ENCODE measurements around the gene GNAQ. TPM values are rescaled to one million over a fixed set of nuclear protein-coding genes. Genes with fewer than 3 reads are reported as not detected.

The GNAQ gene
- total RNA-seq, 6 donors from 2014 or later = 50.3 to 117 (median 94.3) TPM

GRCh38 chr9:77829420-77829819, 202.2 kb downstream of the GNAQ start:
- Histone ChIP-seq H3K27me3 (no peaks in the 10 kb centered on the region), H3K27ac (no peak overlapping the region), H3K4me1 (peaks cover 0 to 6% (median 3%) of the 10 kb centered on the region in 4 donors), H3K36me3 (no peaks in the 10 kb centered on the region), H3K9me3 (no peaks in the 10 kb centered on the region), H3K4me3 (no peak overlapping the region)
- ATAC-seq (ENCODE audit: low FRiP score in 2 of 2) = peak in 1 of 2 donors; percentile 72
- WGBS, 2 donors = 100% methylated on average over 4 of the region's 4 CpGs
- TF ChIP-seq POLR2AphosphoS5 (IDR thresholded peaks at IDR 0.05) (no peak), POLR2A (IDR thresholded peaks at IDR 0.05) (no peak), EP300 (IDR thresholded peaks at IDR 0.05) (no peak), CTCF (IDR thresholded peaks at IDR 0.05) (no peak)
- DNase-seq = no peak

- H3K36me3 ChIP-seq = no peaks in the 10 kb centered on the region
- ATAC-seq (ENCODE audit: low FRiP score in 2 of 2) (no peak), DNase-seq (no peak)
- no peaks in the 10 kb centered on the region for H3K9me3 ChIP-seq
- H3K4me3 ChIP-seq = no peak overlapping the region
- H3K27ac ChIP-seq = peak overlapping the region in 1 of 4 donors; percentile 6
- no peak for TF ChIP-seq EP300 (IDR thresholded peaks at IDR 0.05)
- TF ChIP-seq CTCF (IDR thresholded peaks at IDR 0.05) = no peak
- TF ChIP-seq POLR2AphosphoS5 (IDR thresholded peaks at IDR 0.05) = no peak
- no peak for TF ChIP-seq POLR2A (IDR thresholded peaks at IDR 0.05)
- WGBS, 2 donors = 63 to 66% methylated on average over 6 of the region's 6 CpGs
- H3K27me3 ChIP-seq = no peaks in the 10 kb centered on the region
- peaks cover 0 to 6% (median 3%) of the 10 kb centered on the region in 4 donors for H3K4me1 ChIP-seq
Observed at GRCh38 chr9:77827104-77827784, 204.4 kb downstream of the GNAQ start.

GRCh38 chr9:77826621-77827020, 205.0 kb downstream of the GNAQ start:
- no peak for DNase-seq
- no peak for TF ChIP-seq POLR2A (IDR thresholded peaks at IDR 0.05)
- TF ChIP-seq EP300 (IDR thresholded peaks at IDR 0.05) = no peak
- TF ChIP-seq CTCF (IDR thresholded peaks at IDR 0.05) = no peak
- TF ChIP-seq POLR2AphosphoS5 (IDR thresholded peaks at IDR 0.05) = no peak
- H3K4me3 ChIP-seq = no peak overlapping the region
- no peak for ATAC-seq (ENCODE audit: low FRiP score in 2 of 2)
- H3K9me3 ChIP-seq = no peaks in the 10 kb centered on the region
- no peak overlapping the region for H3K27ac ChIP-seq
- 72 to 88% methylated on average over 5 of the region's 5 CpGs for WGBS, 2 donors
- H3K36me3 ChIP-seq = no peaks in the 10 kb centered on the region
- H3K4me1 ChIP-seq = peaks cover 0 to 8% (median 3%) of the 10 kb centered on the region in 4 donors
- no peaks in the 10 kb centered on the region for H3K27me3 ChIP-seq

DNA sequence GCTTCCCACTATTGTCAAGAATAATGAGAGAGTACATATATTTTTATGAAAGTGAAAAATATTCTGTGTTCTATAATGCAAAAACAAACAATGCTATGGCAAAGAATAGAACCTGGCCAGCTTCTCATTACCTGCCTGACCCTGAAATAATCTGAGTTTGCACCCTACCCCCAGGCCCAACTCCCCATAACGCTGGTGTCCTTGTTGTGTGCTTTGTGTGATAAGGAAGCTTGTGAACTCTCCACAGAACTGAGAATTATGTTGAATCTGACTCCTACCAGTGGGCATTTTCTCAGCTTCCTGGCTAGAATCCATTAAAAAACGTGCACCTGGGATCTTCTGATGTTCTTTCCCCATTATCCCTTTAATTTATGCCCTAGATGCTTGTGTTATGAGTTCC, 205.5 kb downstream of the GNAQ start:
- ATAC-seq (ENCODE audit: low FRiP score in 2 of 2) = no peak
- no peaks in the 10 kb centered on the region for H3K9me3 ChIP-seq
- no peak overlapping the region for H3K4me3 ChIP-seq
- no peak for DNase-seq
- H3K27me3 ChIP-seq = no peaks in the 10 kb centered on the region
- no peaks in the 10 kb centered on the region for H3K36me3 ChIP-seq
- WGBS, 2 donors = 79 to 84% methylated on average over 2 of the region's 2 CpGs
- H3K27ac ChIP-seq = no peak overlapping the region
- peaks cover 0 to 8% (median 3%) of the 10 kb centered on the region in 4 donors for H3K4me1 ChIP-seq
- TF ChIP-seq POLR2AphosphoS5 (IDR thresholded peaks at IDR 0.05) = no peak
- no peak for TF ChIP-seq EP300 (IDR thresholded peaks at IDR 0.05)
- no peak for TF ChIP-seq CTCF (IDR thresholded peaks at IDR 0.05)

DNA sequence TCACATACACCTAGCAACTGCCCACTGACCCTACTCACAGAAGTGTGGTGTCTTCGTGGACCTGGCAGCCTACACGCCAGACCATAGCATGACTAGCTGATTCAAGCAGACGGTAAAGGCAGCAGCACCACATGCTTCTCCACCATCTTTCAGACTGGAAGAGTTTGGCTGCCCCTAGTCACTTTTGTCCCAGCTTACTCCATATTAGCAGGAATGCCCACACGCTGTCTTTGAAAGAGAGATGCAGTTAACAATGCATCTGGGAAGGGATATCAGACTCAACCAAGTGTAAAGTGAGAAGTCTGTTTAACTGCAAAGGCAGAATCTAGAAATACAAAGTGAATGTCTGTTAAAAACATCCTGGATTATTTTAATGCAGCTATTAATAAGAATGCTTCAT, 206.2 kb downstream of the GNAQ start:
- 96 to 100% methylated on average over 4 of the region's 4 CpGs for WGBS, 2 donors
- TF ChIP-seq POLR2A (IDR thresholded peaks at IDR 0.05) (no peak), CTCF (IDR thresholded peaks at IDR 0.05) (no peak), EP300 (IDR thresholded peaks at IDR 0.05) (no peak), POLR2AphosphoS5 (IDR thresholded peaks at IDR 0.05) (no peak)
- ATAC-seq (ENCODE audit: low FRiP score in 2 of 2) (no peak), DNase-seq (no peak)
- H3K4me1 ChIP-seq = peaks cover under 1 to 8% (median 6%) of the 10 kb centered on the region in 4 donors
- H3K27me3 ChIP-seq = no peaks in the 10 kb centered on the region
- H3K36me3 ChIP-seq = no peaks in the 10 kb centered on the region
- no peaks in the 10 kb centered on the region for H3K9me3 ChIP-seq
- H3K4me3 ChIP-seq = no peak overlapping the region
- no peak overlapping the region for H3K27ac ChIP-seq

All from upper lobe of left lung (tissue), 6 donors.